ENCODE results near the gene B3GAT1. TPM values are rescaled to one million over a fixed set of nuclear protein-coding genes. Genes with fewer than 3 reads are reported as not detected.

Gene B3GAT1
- total RNA-seq, 1 experiment from 2014 or later, result 0.10 TPM

- TF ChIP-seq POLR2AphosphoS5 (IDR thresholded peaks at IDR 0.05; ENCODE audit: low read depth, low read length), result no peak
- no peak for TF ChIP-seq TCF7L2 (IDR thresholded peaks at IDR 0.05; ENCODE audit: low read depth, low read length)
- TF ChIP-seq CTCF (IDR thresholded peaks at IDR 0.05), result no peak
- TF ChIP-seq SIN3A (IDR thresholded peaks at IDR 0.05; ENCODE audit: borderline replicate concordance, insufficient read depth, low read depth, low read length), result no peak
- no peak for TF ChIP-seq REST (IDR thresholded peaks at IDR 0.05; ENCODE audit: insufficient read depth in 1 of 2, low read depth in 2 of 2, low read length in 1 of 2)
- CTCF ChIA-PET, result no interaction called here
- ATAC-seq, result no peak
Measured at GRCh38 chr11:134391656-134392055, 20.4 kb downstream of the B3GAT1 start.

GRCh38 chr11:134390706-134391569 is 21.1 kb downstream of the B3GAT1 start:
- no peaks in the 10 kb centered on the region for H3K9me3 ChIP-seq (ENCODE audit: control insufficient read depth, insufficient read depth, low read depth, low read length)
- TF ChIP-seq REST (IDR thresholded peaks at IDR 0.05; ENCODE audit: insufficient read depth in 1 of 2, low read depth in 2 of 2, low read length in 1 of 2), result no peak
- no peak; the same call in 1 of the 2 replicates for TF ChIP-seq CTCF (IDR thresholded peaks at IDR 0.05)
- no peak for TF ChIP-seq POLR2AphosphoS5 (IDR thresholded peaks at IDR 0.05; ENCODE audit: low read depth, low read length)
- TF ChIP-seq TCF7L2 (IDR thresholded peaks at IDR 0.05; ENCODE audit: low read depth, low read length), result no peak
- TF ChIP-seq SIN3A (IDR thresholded peaks at IDR 0.05; ENCODE audit: borderline replicate concordance, insufficient read depth, low read depth, low read length), result no peak
- no peak for ATAC-seq
- H3K4me1 ChIP-seq (ENCODE audit: control insufficient read depth, insufficient read depth, low read length), result no peaks in the 10 kb centered on the region
- no peak for DNase-seq (ENCODE audit: low read depth, low spot score)
- ChIA-PET POLR2A (no interaction called here), CTCF (no interaction called here)
- H3K27ac ChIP-seq (ENCODE audit: low read length), result no peak overlapping the region
- peaks cover 6% of the 10 kb centered on the region for H3K27me3 ChIP-seq (ENCODE audit: control insufficient read depth, insufficient read depth, low read length)
- in situ Hi-C loops (cut with HindIII; ENCODE audit: low pct_unique_long_range_greater_than_20kb, low sequenced_read_pairs) (no loop called here), intact Hi-C loops (cut with micrococcal nuclease; ENCODE audit: unreplicated experiment) (no loop called here)
- no TSS peak for BruUV-seq (replicated peaks)
- no peak overlapping the region for H3K4me3 ChIP-seq (ENCODE audit: low read depth in 2 of 2, low read length in 2 of 2)
- H3K36me3 ChIP-seq (ENCODE audit: control insufficient read depth, insufficient read depth, low read length), result no peaks in the 10 kb centered on the region

More at GRCh38 chr11:134391656-134392055, 20.4 kb downstream of the B3GAT1 start:
- DNase-seq (ENCODE audit: low read depth, low spot score), result no peak
- in situ Hi-C loops (cut with HindIII; ENCODE audit: low pct_unique_long_range_greater_than_20kb, low sequenced_read_pairs) (no loop called here), intact Hi-C loops (cut with micrococcal nuclease; ENCODE audit: unreplicated experiment) (no loop called here)
- Histone ChIP-seq H3K4me3 (ENCODE audit: low read depth in 2 of 2, low read length in 2 of 2) (no peak overlapping the region), H3K4me1 (ENCODE audit: control insufficient read depth, insufficient read depth, low read length) (no peaks in the 10 kb centered on the region), H3K9me3 (ENCODE audit: control insufficient read depth, insufficient read depth, low read depth, low read length) (no peaks in the 10 kb centered on the region), H3K27me3 (ENCODE audit: control insufficient read depth, insufficient read depth, low read length) (peaks cover 6% of the 10 kb centered on the region), H3K27ac (ENCODE audit: low read length) (no peak overlapping the region), H3K36me3 (ENCODE audit: control insufficient read depth, insufficient read depth, low read length) (no peaks in the 10 kb centered on the region)
- POLR2A ChIA-PET, result no interaction called here
- BruUV-seq (replicated peaks), result no TSS peak
